GM23338 (cell line): ENCODE data around the gene TEKTIP1.

ENCODE experiments used
- CREB1 ChIP-seq: fragments of 250-450 bp; sonication (Bioruptor Pico); IDR thresholded peaks from 2 replicates; pipeline ENCODE4 v1.5.0; 2020; ENCODE audit warnings: low read depth, mild to moderate bottlenecking, moderate library complexity
- EZH2 ChIP-seq: fragments of 200-600 bp; sonication (generic); IDR thresholded peaks from one replicate; pipeline ENCODE4 v1.8.0; 2017; ENCODE audit warnings: antibody characterized with exemption, mild to moderate bottlenecking, low read depth; ENCODE audit not compliant: unreplicated experiment
- EZH2phosphoT487 ChIP-seq: fragments of 200-600 bp; sonication (generic); IDR thresholded peaks from one replicate; pipeline ENCODE4 v1.8.1; 2018; ENCODE audit warnings: antibody characterized with exemption; ENCODE audit not compliant: unreplicated experiment
- JUNB ChIP-seq: IDR thresholded peaks from one replicate; pipeline ENCODE4 v1.6.1; 2016; ENCODE audit warnings: antibody characterized with exemption; ENCODE audit not compliant: unreplicated experiment
- NANOG ChIP-seq: IDR thresholded peaks from 2 replicates; pipeline ENCODE4 v1.6.1; 2016; ENCODE audit warnings: antibody characterized with exemption, borderline replicate concordance
- POLR2AphosphoS5 ChIP-seq: IDR thresholded peaks from 2 replicates; pipeline ENCODE4 v1.6.1; 2016; ENCODE audit warnings: antibody characterized with exemption, low read depth
- STAT1 ChIP-seq: IDR thresholded peaks from one replicate; pipeline ENCODE4 v1.6.1; 2016; ENCODE audit warnings: antibody characterized with exemption; ENCODE audit not compliant: unreplicated experiment
- ZNF114 ChIP-seq: fragments of 250-450 bp; sonication (Bioruptor Pico); IDR thresholded peaks from 2 replicates; pipeline ENCODE4 v1.5.0; 2020; ENCODE audit warnings: mild to moderate bottlenecking, moderate library complexity
- ZNF331 ChIP-seq: fragments of 250-450 bp; sonication (Bioruptor Pico); IDR thresholded peaks from 2 replicates; pipeline ENCODE4 v1.5.0; 2020; ENCODE audit warnings: low read depth, mild to moderate bottlenecking, moderate library complexity
- TF ChIP-seq, protein P1 (sequence below): IDR thresholded peaks from 2 replicates; pipeline ENCODE4 v1.6.1; 2016; ENCODE audit warnings: antibody characterized with exemption
- TF ChIP-seq, protein P2 (sequence below), 2 experiments: fragments of 200-600 bp in 1 of 2; sonication (generic) in 1 of 2; conservative IDR thresholded peaks; 2 replicates each; pipeline versions ENCODE4 v1.5.1 to v1.6.1; 2016 to 2017; ENCODE audit warnings: antibody characterized with exemption in 2 of 2, low read depth in 2 of 2, mild to moderate bottlenecking in 2 of 2, moderate library complexity in 1 of 2
- TF ChIP-seq, protein P3 (sequence below): IDR thresholded peaks from one replicate; pipeline ENCODE4 v1.6.1; 2018; ENCODE audit warnings: antibody characterized with exemption; ENCODE audit not compliant: unreplicated experiment
- TF ChIP-seq, protein P4 (sequence below): fragments of 250-450 bp; sonication (Bioruptor Pico); IDR thresholded peaks from 2 replicates; pipeline ENCODE4 v1.5.0; 2020; ENCODE audit warnings: mild to moderate bottlenecking, moderate library complexity

DNA sequence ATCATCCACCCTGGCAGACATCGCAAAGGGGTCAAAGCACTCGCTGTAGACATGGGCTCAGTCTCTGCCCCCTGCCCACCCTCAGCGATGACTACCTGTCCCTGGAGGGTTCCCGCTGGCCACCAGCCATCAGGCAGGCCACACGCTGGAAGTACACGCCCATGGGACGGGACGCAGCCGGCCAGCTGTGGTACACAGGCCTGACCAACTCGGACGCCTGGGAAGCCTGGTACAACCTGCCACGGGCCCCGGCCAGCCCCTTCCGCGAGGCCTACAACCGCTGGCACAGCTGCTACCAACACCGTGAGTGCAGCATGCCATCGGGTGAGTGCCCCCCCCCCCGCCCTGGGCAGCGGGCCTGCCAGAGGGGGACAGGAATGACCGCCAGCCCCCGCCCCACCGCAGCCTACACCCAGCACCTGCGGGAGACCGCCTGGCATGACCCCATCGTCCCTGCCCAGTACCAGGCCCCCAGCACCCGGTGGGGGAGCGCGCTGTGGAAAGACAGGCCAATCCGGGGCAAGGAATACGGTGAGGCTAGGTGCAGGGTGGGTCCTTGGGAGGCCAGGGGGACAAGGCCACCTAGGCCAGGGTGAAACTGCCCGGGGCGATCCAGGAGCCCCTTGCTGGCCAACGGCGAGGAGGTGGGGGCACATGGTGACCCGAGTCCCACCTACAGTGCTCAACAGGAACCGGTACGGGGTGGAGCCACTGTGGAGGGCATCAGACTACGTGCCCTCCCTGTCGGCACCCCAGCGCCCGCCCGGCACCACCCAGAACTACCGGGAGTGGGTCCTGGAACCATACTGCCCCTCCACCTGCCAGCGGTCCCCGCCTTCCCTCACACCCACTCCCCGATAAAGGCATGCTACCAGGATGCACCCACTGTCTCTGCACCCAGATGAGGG, 4.4 kb downstream of the TEKTIP1 start:
- TF ChIP-seq EZH2phosphoT487 (no peak), POLR2AphosphoS5 (no peak), EZH2 (no peak), CREB1 (no peak), ZNF114 (no peak), JUNB (no peak), NANOG (no peak), ZNF331 (CRISPR knock-in tag) (no peak), STAT1 (no peak)
- TF ChIP-seq, protein P1, sequence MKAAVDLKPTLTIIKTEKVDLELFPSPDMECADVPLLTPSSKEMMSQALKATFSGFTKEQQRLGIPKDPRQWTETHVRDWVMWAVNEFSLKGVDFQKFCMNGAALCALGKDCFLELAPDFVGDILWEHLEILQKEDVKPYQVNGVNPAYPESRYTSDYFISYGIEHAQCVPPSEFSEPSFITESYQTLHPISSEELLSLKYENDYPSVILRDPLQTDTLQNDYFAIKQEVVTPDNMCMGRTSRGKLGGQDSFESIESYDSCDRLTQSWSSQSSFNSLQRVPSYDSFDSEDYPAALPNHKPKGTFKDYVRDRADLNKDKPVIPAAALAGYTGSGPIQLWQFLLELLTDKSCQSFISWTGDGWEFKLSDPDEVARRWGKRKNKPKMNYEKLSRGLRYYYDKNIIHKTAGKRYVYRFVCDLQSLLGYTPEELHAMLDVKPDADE: no peak
- TF ChIP-seq, protein P2, sequence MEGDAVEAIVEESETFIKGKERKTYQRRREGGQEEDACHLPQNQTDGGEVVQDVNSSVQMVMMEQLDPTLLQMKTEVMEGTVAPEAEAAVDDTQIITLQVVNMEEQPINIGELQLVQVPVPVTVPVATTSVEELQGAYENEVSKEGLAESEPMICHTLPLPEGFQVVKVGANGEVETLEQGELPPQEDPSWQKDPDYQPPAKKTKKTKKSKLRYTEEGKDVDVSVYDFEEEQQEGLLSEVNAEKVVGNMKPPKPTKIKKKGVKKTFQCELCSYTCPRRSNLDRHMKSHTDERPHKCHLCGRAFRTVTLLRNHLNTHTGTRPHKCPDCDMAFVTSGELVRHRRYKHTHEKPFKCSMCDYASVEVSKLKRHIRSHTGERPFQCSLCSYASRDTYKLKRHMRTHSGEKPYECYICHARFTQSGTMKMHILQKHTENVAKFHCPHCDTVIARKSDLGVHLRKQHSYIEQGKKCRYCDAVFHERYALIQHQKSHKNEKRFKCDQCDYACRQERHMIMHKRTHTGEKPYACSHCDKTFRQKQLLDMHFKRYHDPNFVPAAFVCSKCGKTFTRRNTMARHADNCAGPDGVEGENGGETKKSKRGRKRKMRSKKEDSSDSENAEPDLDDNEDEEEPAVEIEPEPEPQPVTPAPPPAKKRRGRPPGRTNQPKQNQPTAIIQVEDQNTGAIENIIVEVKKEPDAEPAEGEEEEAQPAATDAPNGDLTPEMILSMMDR (conservative IDR thresholded peaks at IDR 0.05; ENCODE audit: low read depth in 2 of 2): no peak
- TF ChIP-seq, protein P3, sequence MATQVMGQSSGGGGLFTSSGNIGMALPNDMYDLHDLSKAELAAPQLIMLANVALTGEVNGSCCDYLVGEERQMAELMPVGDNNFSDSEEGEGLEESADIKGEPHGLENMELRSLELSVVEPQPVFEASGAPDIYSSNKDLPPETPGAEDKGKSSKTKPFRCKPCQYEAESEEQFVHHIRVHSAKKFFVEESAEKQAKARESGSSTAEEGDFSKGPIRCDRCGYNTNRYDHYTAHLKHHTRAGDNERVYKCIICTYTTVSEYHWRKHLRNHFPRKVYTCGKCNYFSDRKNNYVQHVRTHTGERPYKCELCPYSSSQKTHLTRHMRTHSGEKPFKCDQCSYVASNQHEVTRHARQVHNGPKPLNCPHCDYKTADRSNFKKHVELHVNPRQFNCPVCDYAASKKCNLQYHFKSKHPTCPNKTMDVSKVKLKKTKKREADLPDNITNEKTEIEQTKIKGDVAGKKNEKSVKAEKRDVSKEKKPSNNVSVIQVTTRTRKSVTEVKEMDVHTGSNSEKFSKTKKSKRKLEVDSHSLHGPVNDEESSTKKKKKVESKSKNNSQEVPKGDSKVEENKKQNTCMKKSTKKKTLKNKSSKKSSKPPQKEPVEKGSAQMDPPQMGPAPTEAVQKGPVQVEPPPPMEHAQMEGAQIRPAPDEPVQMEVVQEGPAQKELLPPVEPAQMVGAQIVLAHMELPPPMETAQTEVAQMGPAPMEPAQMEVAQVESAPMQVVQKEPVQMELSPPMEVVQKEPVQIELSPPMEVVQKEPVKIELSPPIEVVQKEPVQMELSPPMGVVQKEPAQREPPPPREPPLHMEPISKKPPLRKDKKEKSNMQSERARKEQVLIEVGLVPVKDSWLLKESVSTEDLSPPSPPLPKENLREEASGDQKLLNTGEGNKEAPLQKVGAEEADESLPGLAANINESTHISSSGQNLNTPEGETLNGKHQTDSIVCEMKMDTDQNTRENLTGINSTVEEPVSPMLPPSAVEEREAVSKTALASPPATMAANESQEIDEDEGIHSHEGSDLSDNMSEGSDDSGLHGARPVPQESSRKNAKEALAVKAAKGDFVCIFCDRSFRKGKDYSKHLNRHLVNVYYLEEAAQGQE: no peak
- TF ChIP-seq, protein P4, sequence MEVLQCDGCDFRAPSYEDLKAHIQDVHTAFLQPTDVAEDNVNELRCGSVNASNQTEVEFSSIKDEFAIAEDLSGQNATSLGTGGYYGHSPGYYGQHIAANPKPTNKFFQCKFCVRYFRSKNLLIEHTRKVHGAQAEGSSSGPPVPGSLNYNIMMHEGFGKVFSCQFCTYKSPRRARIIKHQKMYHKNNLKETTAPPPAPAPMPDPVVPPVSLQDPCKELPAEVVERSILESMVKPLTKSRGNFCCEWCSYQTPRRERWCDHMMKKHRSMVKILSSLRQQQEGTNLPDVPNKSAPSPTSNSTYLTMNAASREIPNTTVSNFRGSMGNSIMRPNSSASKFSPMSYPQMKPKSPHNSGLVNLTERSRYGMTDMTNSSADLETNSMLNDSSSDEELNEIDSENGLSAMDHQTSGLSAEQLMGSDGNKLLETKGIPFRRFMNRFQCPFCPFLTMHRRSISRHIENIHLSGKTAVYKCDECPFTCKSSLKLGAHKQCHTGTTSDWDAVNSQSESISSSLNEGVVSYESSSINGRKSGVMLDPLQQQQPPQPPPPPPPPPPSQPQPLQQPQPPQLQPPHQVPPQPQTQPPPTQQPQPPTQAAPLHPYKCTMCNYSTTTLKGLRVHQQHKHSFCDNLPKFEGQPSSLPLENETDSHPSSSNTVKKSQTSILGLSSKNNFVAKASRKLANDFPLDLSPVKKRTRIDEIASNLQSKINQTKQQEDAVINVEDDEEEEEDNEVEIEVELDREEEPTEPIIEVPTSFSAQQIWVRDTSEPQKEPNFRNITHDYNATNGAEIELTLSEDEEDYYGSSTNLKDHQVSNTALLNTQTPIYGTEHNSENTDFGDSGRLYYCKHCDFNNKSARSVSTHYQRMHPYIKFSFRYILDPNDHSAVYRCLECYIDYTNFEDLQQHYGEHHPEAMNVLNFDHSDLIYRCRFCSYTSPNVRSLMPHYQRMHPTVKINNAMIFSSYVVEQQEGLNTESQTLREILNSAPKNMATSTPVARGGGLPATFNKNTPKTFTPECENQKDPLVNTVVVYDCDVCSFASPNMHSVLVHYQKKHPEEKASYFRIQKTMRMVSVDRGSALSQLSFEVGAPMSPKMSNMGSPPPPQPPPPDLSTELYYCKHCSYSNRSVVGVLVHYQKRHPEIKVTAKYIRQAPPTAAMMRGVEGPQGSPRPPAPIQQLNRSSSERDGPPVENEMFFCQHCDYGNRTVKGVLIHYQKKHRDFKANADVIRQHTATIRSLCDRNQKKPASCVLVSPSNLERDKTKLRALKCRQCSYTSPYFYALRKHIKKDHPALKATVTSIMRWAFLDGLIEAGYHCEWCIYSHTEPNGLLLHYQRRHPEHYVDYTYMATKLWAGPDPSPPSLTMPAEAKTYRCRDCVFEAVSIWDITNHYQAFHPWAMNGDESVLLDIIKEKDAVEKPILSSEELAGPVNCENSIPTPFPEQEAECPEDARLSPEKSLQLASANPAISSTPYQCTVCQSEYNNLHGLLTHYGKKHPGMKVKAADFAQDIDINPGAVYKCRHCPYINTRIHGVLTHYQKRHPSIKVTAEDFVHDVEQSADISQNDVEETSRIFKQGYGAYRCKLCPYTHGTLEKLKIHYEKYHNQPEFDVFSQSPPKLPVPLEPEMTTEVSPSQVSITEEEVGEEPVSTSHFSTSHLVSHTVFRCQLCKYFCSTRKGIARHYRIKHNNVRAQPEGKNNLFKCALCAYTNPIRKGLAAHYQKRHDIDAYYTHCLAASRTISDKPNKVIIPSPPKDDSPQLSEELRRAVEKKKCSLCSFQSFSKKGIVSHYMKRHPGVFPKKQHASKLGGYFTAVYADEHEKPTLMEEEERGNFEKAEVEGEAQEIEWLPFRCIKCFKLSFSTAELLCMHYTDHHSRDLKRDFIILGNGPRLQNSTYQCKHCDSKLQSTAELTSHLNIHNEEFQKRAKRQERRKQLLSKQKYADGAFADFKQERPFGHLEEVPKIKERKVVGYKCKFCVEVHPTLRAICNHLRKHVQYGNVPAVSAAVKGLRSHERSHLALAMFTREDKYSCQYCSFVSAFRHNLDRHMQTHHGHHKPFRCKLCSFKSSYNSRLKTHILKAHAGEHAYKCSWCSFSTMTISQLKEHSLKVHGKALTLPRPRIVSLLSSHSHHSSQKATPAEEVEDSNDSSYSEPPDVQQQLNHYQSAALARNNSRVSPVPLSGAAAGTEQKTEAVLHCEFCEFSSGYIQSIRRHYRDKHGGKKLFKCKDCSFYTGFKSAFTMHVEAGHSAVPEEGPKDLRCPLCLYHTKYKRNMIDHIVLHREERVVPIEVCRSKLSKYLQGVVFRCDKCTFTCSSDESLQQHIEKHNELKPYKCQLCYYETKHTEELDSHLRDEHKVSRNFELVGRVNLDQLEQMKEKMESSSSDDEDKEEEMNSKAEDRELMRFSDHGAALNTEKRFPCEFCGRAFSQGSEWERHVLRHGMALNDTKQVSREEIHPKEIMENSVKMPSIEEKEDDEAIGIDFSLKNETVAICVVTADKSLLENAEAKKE: no peak
